ENCODE measurements around the gene HRH2.
A peak's percentile ranks its signal among the peaks of the same experiment; 100 is the strongest.
"Not testable (repeated sequence)": the region's sequence is repeated elsewhere in the genome, so short reads cannot be mapped to it uniquely, and the experiment has no call there.

HRH2 gene

GRCh38 chr5:175650430-175651205, 7.3 kb upstream of the HRH2 start:
- not testable (repeated sequence) for DNase-seq

- peak; percentile 85 for DNase-seq
These were observed 4.9 kb upstream of the HRH2 start for GRCh38 chr5:175652741-175653663.

GRCh38 chr5:175653763-175654162, 4.1 kb upstream of the HRH2 start:
- no peak for DNase-seq

- no peak for DNase-seq
These were observed 3.5 kb upstream of the HRH2 start for GRCh38 chr5:175654339-175654738.

- peak; percentile 12 for DNase-seq
These were observed 3.1 kb upstream of the HRH2 start for GRCh38 chr5:175654807-175655206.

GRCh38 chr5:175655411-175655810, 2.5 kb upstream of the HRH2 start:
- DNase-seq: no peak

GRCh38 chr5:175656966-175657365, 905 bp upstream of the HRH2 start:
- no peak for DNase-seq

GRCh38 chr5:175658299-175659145, 651 bp downstream of the HRH2 start:
- peak; percentile 37 for DNase-seq

- DNase-seq: no peak
These were observed 1.8 kb downstream of the HRH2 start for GRCh38 chr5:175659546-175660253.

GRCh38 chr5:175663186-175664184, 5.6 kb downstream of the HRH2 start:
- DNase-seq: no peak

- DNase-seq: no peak
These were observed 6.9 kb downstream of the HRH2 start for GRCh38 chr5:175664723-175665122.

GRCh38 chr5:175666216-175666615, 8.3 kb downstream of the HRH2 start:
- no peak for DNase-seq

- no peak for DNase-seq
These were observed 10.1 kb downstream of the HRH2 start for GRCh38 chr5:175668006-175668405.

- no peak for DNase-seq
These were observed 12.5 kb downstream of the HRH2 start for GRCh38 chr5:175670372-175670771.

- no peak for DNase-seq
These were observed 13.1 kb downstream of the HRH2 start for GRCh38 chr5:175671013-175671412.

GRCh38 chr5:175672976-175673648, 15.2 kb downstream of the HRH2 start:
- DNase-seq: no peak

- no peak for DNase-seq
These were observed 17.0 kb downstream of the HRH2 start for GRCh38 chr5:175674731-175675346.

GRCh38 chr5:175675873-175676272, 18.0 kb downstream of the HRH2 start:
- DNase-seq: no peak

- DNase-seq: no peak
These were observed 19.7 kb downstream of the HRH2 start for GRCh38 chr5:175677571-175677970.

- no peak for DNase-seq
These were observed 20.2 kb downstream of the HRH2 start for GRCh38 chr5:175678074-175678473.

Measured in activated naive CD4-positive, alpha-beta T cell treated with Interleukin-2 at 50 U/mL for 16 hours (primary cell).